Measurements from ENCODE around the gene PHF5A. TPM values are rescaled to one million over a fixed set of nuclear protein-coding genes. Genes with fewer than 3 reads are reported as not detected.

Gene PHF5A
- total RNA-seq, 1 experiment from 2014 or later = 62.9 TPM

- H3K4me3 ChIP-seq = peak within 1 kb of the TSS; percentile 92
- peak within 1 kb of the TSS; percentile 91 for H2AFZ ChIP-seq
- peaks cover 47% of the 10 kb centered on the region for H3F3A ChIP-seq (ENCODE audit: insufficient read depth, low read depth)
- peaks cover 52% of the 10 kb centered on the region for H3K79me2 ChIP-seq (ENCODE audit: low read depth)
- DNase-seq = peak; percentile 85 to 96
- H3K27me3 ChIP-seq (ENCODE audit: insufficient read depth, low read depth) = no peaks in the 10 kb centered on the region
- no peaks in the 10 kb centered on the region for H3K9me3 ChIP-seq (ENCODE audit: insufficient read depth, low read depth)
- peaks cover 22% of the 10 kb centered on the region for H3K4me1 ChIP-seq (replicated peaks; ENCODE audit: insufficient read depth)
- TF ChIP-seq EZH2 (IDR thresholded peaks at IDR 0.05; ENCODE audit: low read depth) (no peak), CTCF (conservative IDR thresholded peaks at IDR 0.05) (no peak)
- intact Hi-C loops (cut with micrococcal nuclease; ENCODE audit: unreplicated experiment) = loop anchor here (1.0 to 2.0 kb wide), 2 partner anchors 162 to 496 kb away; partner anchors contain the start of gene RBX1
- H3K27ac ChIP-seq = peak within 1 kb of the TSS; percentile 83
- H4K20me1 ChIP-seq (ENCODE audit: insufficient read depth) = peaks cover 21% of the 10 kb centered on the region
- BruUV-seq (replicated peaks) = TSS peak; percentile 86
- H3K36me3 ChIP-seq (ENCODE audit: low read depth) = peaks cover 12% of the 10 kb centered on the region; the same call in 1 of the 2 replicates
- ChIA-PET POLR2A (ENCODE audit: unreplicated experiment) (interaction anchor here (0.5 to 3.0 kb wide), 11 partner anchors 11 to 928 kb away, joined by 3 to 23 read pairs (median 5); partner anchors contain the start of genes ACO2, PHF5A and TEF), CTCF (no interaction called here)
- H3K4me2 ChIP-seq = peak within 1 kb of the TSS; percentile 95
- no peaks in the 10 kb centered on the region for H3K9me2 ChIP-seq (ENCODE audit: insufficient read depth)
Observed at GRCh38 chr22:41446639-41447434, 21.7 kb downstream of the PHF5A start, which contains the start of gene TOB2. Gene TOB2 (minus strand): TSS chr22:41446801. CDS start chr22:41437345, 9,456 bp downstream.

- H3K36me3 ChIP-seq (ENCODE audit: low read depth) = peaks cover 12% of the 10 kb centered on the region; the same call in 1 of the 2 replicates
- H3K4me1 ChIP-seq (replicated peaks; ENCODE audit: insufficient read depth) = peaks cover 22% of the 10 kb centered on the region
- BruUV-seq (replicated peaks) = no TSS peak
- peak overlapping the region; percentile 92 for H3K4me3 ChIP-seq
- POLR2A ChIA-PET (ENCODE audit: unreplicated experiment) = interaction anchor here (0.5 to 3.0 kb wide), 8 partner anchors 11 to 763 kb away, joined by 3 to 23 read pairs (median 8); partner anchors contain the start of genes ACO2, PHF5A and TEF
- peaks cover 59% of the 10 kb centered on the region for H3K79me2 ChIP-seq (ENCODE audit: low read depth)
- no peaks in the 10 kb centered on the region for H3K9me3 ChIP-seq (ENCODE audit: insufficient read depth, low read depth)
- peak overlapping the region; percentile 83 for H3K27ac ChIP-seq
- H3F3A ChIP-seq (ENCODE audit: insufficient read depth, low read depth) = peaks cover 47% of the 10 kb centered on the region
- peak overlapping the region; percentile 72 for H2AFZ ChIP-seq
- no peaks in the 10 kb centered on the region for H3K9me2 ChIP-seq (ENCODE audit: insufficient read depth)
- no peaks in the 10 kb centered on the region for H3K27me3 ChIP-seq (ENCODE audit: insufficient read depth, low read depth)
- CTCF ChIA-PET = interaction anchor here (0.6 kb wide), 1 partner anchor 67 kb away, joined by 4 read pairs; no protein-coding TSS in a partner anchor
- TF ChIP-seq EZH2 (IDR thresholded peaks at IDR 0.05; ENCODE audit: low read depth) (no peak), CTCF (conservative IDR thresholded peaks at IDR 0.05) (no peak)
- peaks cover 29% of the 10 kb centered on the region for H4K20me1 ChIP-seq (ENCODE audit: insufficient read depth)
- peak in 1 of 2 experiments; percentile 20 for DNase-seq
- peak overlapping the region; percentile 95 for H3K4me2 ChIP-seq
- intact Hi-C loops (cut with micrococcal nuclease; ENCODE audit: unreplicated experiment) = loop anchor here (1.0 to 2.0 kb wide), 2 partner anchors 161 to 495 kb away; partner anchors contain the start of gene RBX1
Observed at GRCh38 chr22:41446057-41446501, 22.4 kb downstream of the PHF5A start.

Data from PC-9 (cell line).